Karpas-422 (cell line): ENCODE data around the gene FAM169A. TPM values are rescaled to one million over a fixed set of nuclear protein-coding genes. Genes with fewer than 3 reads are reported as not detected.

Source experiments
- DNase-seq: peaks from one replicate; pipeline ENCODE4 v3.0.0-alpha.2; 2015
- H2AFZ ChIP-seq: fragments of 200-600 bp; sonication (generic); 2 replicates; pipeline ENCODE4 v1.6.1; 2014; ENCODE audit warnings: antibody characterized with exemption, low read length, mixed read lengths
- H3K27ac ChIP-seq: fragments of 200-600 bp; sonication (generic); 2 replicates; pipeline ENCODE4 v1.5.1; 2014; ENCODE audit warnings: mild to moderate bottlenecking, low read length, moderate library complexity
- H3K27me3 ChIP-seq: fragments of 200-600 bp; sonication (generic); 2 replicates; pipeline ENCODE4 v1.6.1; 2014; ENCODE audit warnings: low read length, mixed read lengths
- H3K36me3 ChIP-seq: fragments of 200-600 bp; sonication (generic); 2 replicates; pipeline ENCODE4 v1.6.1; 2014; ENCODE audit warnings: low read length, mixed read lengths; ENCODE audit not compliant: insufficient read depth
- H3K4me1 ChIP-seq: fragments of 200-600 bp; sonication (generic); 2 replicates; pipeline ENCODE4 v1.6.1; 2014; ENCODE audit warnings: mild to moderate bottlenecking, low read length, mixed read lengths
- H3K4me2 ChIP-seq: fragments of 200-600 bp; sonication (generic); 2 replicates; pipeline ENCODE4 v1.6.1; 2014; ENCODE audit warnings: low read length, low read depth, mild to moderate bottlenecking; ENCODE audit not compliant: poor library complexity, severe bottlenecking
- H3K4me3 ChIP-seq: fragments of 200-600 bp; sonication (generic); 2 replicates; pipeline ENCODE4 v1.5.1; 2014; ENCODE audit warnings: mild to moderate bottlenecking, antibody characterized with exemption, low read length, mixed read lengths
- H3K79me2 ChIP-seq: fragments of 200-600 bp; sonication (generic); 2 replicates; pipeline ENCODE4 v1.6.1; 2014; ENCODE audit warnings: mild to moderate bottlenecking, low read length, mixed read lengths
- H3K9ac ChIP-seq: fragments of 200-600 bp; sonication (generic); 2 replicates; pipeline ENCODE4 v1.6.0; 2014; ENCODE audit warnings: low read length
- H3K9me2 ChIP-seq: fragments of 200-600 bp; sonication (generic), shearing (Covaris generic); replicated peaks from 2 replicates; pipeline ENCODE4 v1.6.0; 2014; ENCODE audit warnings: mild to moderate bottlenecking, low read length, moderate library complexity; ENCODE audit not compliant: insufficient read depth
- H3K9me3 ChIP-seq: fragments of 300-700, 200-600 bp; sonication (generic); 2 replicates; pipeline ENCODE4 v1.6.1; 2014; ENCODE audit warnings: low read length, mixed read lengths
- H4K20me1 ChIP-seq: fragments of 200-600 bp; sonication (generic); 2 replicates; pipeline ENCODE4 v1.6.1; 2014; ENCODE audit warnings: mild to moderate bottlenecking, antibody characterized with exemption, low read length, low read depth; ENCODE audit not compliant: insufficient read depth
- total RNA-seq: library from RNA; depleted of rRNA; stranded (reverse); fragments of >200 nt; shearing (Covaris generic); gene quantifications from 2 replicates; pipeline ENCODE4 v1.2.3, GENCODE V29; 2014; ENCODE audit warnings: low replicate concordance

The FAM169A gene
- total RNA-seq, 1 experiment from 2014 or later = not detected

DNA sequence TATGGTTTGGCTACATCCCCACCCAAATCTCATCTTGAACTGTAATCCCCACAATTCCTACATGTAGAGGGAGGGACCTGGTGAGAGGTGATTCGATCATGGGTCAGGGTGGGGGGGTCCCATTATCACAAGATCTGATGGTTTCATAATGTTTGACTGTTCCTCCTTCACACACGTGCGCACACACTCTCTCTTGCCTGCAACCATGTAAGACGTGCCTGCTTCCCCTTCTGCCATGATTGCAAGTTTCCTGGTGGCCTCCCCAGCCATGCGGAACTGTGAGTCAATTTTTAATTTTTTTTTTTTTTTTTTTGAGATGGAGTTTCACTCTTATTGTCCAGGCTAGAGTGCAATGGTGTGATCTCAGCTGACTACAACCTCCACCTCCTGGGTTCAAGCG, 27.0 kb downstream of the FAM169A start:
- Histone ChIP-seq H3K4me2 (no peak overlapping the region), H3K9ac (no peak overlapping the region), H3K9me3 (no peaks in the 10 kb centered on the region), H2AFZ (no peak overlapping the region), H3K4me1 (no peaks in the 10 kb centered on the region), H3K27ac (no peak overlapping the region), H3K4me3 (no peak overlapping the region), H3K27me3 (no peaks in the 10 kb centered on the region), H3K36me3 (no peaks in the 10 kb centered on the region), H3K79me2 (no peaks in the 10 kb centered on the region), H4K20me1 (no peaks in the 10 kb centered on the region), H3K9me2 (no peaks in the 10 kb centered on the region)
- no peak for DNase-seq

DNA sequence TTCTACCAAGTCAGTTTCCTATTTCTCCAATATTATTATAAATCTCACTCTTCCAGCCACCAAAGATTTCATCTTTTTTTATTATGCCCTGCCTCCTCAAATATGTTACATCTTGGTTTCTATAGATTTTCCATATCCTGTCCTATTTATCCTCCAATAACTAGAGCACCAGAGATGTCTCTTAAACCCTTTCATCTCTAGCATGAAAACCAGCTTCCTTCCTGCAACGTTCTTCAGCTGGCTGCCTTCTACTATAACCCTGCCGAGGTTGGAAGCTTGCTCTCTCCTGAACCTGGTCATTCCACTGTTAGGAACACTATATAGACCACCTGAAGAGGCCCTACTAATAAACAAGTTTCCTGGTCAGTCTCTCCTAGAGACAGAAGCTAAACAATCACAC, 27.9 kb downstream of the FAM169A start:
- Histone ChIP-seq H3K9me3 (no peaks in the 10 kb centered on the region), H4K20me1 (no peaks in the 10 kb centered on the region), H3K9me2 (no peaks in the 10 kb centered on the region), H3K27me3 (no peaks in the 10 kb centered on the region), H2AFZ (no peak overlapping the region), H3K9ac (no peak overlapping the region), H3K36me3 (no peaks in the 10 kb centered on the region), H3K4me2 (no peak overlapping the region), H3K79me2 (no peaks in the 10 kb centered on the region), H3K4me3 (no peak overlapping the region), H3K4me1 (no peaks in the 10 kb centered on the region), H3K27ac (no peak overlapping the region)
- DNase-seq = no peak

DNA sequence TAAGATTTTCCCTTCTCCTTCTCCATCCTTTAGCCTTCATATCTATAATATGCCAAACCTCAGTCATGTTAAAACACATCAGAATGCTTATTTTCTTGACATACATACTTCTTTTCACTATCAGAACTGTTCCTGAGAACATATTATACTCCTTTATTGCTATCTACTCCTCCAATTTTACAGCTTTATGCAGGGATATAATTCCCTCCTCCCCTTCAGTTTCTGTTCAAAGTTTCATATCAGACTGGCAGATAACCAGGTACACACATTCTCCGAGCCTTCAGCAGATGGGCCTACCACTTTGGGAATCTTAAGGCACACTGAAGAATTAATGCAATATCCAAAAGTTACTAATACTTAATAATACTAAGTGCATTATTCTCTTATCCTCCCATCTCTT, 29.1 kb downstream of the FAM169A start:
- no peak overlapping the region for H3K27ac ChIP-seq
- H3K36me3 ChIP-seq = no peaks in the 10 kb centered on the region
- H3K79me2 ChIP-seq = no peaks in the 10 kb centered on the region
- H3K27me3 ChIP-seq = no peaks in the 10 kb centered on the region
- no peak overlapping the region for H3K4me3 ChIP-seq
- no peak overlapping the region for H3K9ac ChIP-seq
- H3K9me2 ChIP-seq = no peaks in the 10 kb centered on the region
- no peaks in the 10 kb centered on the region for H3K4me1 ChIP-seq
- H4K20me1 ChIP-seq = no peaks in the 10 kb centered on the region
- no peak overlapping the region for H2AFZ ChIP-seq
- H3K9me3 ChIP-seq = no peaks in the 10 kb centered on the region
- DNase-seq = no peak
- no peak overlapping the region for H3K4me2 ChIP-seq

DNA sequence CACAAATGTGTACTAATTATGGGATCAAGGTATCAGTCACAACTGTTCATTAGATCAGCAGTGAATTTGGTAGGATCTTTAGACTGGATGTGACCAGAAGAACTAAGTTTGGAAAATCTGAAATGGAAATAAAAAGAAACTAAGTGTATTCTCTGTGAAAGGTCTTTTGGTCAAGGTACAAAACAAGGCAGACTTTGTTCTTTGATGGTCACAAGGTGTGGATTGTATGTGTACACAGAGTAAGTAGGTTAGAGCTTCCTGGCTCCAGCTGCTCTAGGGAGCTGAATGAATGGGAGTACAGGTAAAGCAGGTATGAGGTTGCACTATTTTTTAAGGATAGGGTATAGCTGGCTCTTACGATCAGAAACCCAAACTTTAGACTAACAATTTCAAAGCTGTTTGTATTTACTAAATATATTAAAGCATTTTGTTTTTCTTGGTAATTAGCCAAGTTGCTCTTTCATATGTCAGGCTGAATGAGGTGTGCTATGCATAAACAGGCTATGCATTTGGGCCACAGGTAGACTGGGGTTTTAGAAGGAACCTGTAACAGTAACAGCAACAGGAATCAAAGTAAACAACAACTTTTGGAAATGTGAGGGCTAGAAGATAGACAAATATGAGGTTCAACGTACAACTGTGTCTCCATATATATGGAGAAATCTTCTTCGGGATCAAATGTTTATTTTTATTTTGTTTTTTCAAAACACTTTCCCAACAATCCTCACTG, 32.5 kb downstream of the FAM169A start:
- Histone ChIP-seq H3K27ac (no peak overlapping the region), H2AFZ (no peak overlapping the region), H3K9me3 (no peaks in the 10 kb centered on the region), H3K36me3 (no peaks in the 10 kb centered on the region), H3K79me2 (no peaks in the 10 kb centered on the region), H3K4me1 (no peaks in the 10 kb centered on the region), H3K27me3 (no peaks in the 10 kb centered on the region), H3K4me2 (no peak overlapping the region), H3K4me3 (no peak overlapping the region), H3K9ac (no peak overlapping the region), H4K20me1 (no peaks in the 10 kb centered on the region), H3K9me2 (no peaks in the 10 kb centered on the region)
- no peak for DNase-seq

DNA sequence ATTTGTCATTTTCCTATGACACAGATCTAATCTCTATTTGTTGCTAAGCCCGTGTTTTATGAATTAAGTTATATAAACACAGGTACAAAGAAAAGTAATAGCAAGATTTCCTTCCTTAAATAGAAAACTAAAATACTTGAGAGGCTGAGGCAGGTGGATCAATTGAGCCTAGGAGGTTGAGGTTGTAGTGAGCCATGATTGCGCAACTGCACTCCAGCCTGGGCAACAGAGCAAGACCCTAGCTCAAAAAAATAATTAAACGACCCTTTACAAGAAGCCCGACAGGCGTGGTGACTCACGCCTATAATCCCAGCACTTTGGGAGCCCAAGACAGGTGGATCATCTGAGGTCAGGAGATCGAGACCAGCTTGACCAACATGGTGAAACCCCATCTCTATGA, 36.8 kb downstream of the FAM169A start:
- Histone ChIP-seq H3K27ac (no peak overlapping the region), H3K4me3 (no peak overlapping the region), H3K27me3 (no peaks in the 10 kb centered on the region), H3K79me2 (no peaks in the 10 kb centered on the region), H3K9me2 (no peaks in the 10 kb centered on the region), H3K4me1 (no peaks in the 10 kb centered on the region), H3K9me3 (no peaks in the 10 kb centered on the region), H3K4me2 (no peak overlapping the region), H3K9ac (no peak overlapping the region), H4K20me1 (no peaks in the 10 kb centered on the region), H3K36me3 (no peaks in the 10 kb centered on the region), H2AFZ (no peak overlapping the region)
- no peak for DNase-seq

DNA sequence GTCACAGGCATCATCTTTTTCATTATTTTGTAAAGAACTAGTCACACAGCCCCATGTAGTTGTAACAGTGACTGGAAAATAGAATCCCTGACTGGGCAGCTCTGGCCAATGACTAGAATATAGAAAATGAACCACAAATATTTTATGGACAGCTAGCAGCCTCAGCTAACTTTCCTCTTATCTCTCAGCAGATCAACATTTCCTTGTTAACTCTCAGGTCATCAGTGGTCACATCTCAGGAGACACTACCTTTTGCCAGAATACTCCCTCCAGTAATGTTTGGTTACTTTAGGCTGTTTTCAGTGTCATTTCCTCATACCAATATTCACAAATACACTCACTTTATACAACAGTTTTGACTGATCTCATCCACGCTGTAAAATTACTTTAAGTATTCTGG, 43.9 kb downstream of the FAM169A start:
- H2AFZ ChIP-seq = no peak overlapping the region
- no peak overlapping the region for H3K4me3 ChIP-seq
- H3K79me2 ChIP-seq = no peaks in the 10 kb centered on the region
- H3K27me3 ChIP-seq = no peaks in the 10 kb centered on the region
- H3K27ac ChIP-seq = no peak overlapping the region
- no peaks in the 10 kb centered on the region for H3K9me3 ChIP-seq
- no peak overlapping the region for H3K9ac ChIP-seq
- no peaks in the 10 kb centered on the region for H3K36me3 ChIP-seq
- no peak for DNase-seq
- H4K20me1 ChIP-seq = no peaks in the 10 kb centered on the region
- no peaks in the 10 kb centered on the region for H3K4me1 ChIP-seq
- no peaks in the 10 kb centered on the region for H3K9me2 ChIP-seq
- H3K4me2 ChIP-seq = no peak overlapping the region

DNA sequence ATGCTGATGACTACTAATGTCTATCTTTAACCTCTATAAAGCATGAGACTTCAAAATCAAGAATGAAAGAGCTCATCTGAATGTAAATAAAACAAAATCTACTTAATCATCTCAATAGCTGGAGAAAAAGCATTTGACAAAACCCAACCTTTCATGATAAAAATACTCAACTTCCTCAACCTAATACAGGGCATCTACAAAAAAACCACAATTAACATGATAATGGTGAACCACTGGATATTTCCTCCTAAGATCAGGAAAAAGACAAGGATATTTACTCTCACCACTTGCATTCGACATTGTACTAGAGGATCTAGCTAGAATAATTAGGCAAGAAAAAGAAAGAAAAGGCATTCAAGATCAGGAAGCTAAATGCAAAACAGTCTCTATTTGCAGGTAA, 49.3 kb downstream of the FAM169A start:
- Histone ChIP-seq H2AFZ (no peak overlapping the region), H3K9me2 (no peaks in the 10 kb centered on the region), H3K9ac (no peak overlapping the region), H3K27ac (no peak overlapping the region), H3K79me2 (no peaks in the 10 kb centered on the region), H3K4me3 (no peak overlapping the region), H3K36me3 (no peaks in the 10 kb centered on the region), H3K4me2 (no peak overlapping the region), H3K27me3 (no peaks in the 10 kb centered on the region), H3K4me1 (no peaks in the 10 kb centered on the region), H3K9me3 (no peaks in the 10 kb centered on the region), H4K20me1 (no peaks in the 10 kb centered on the region)
- DNase-seq = no peak

DNA sequence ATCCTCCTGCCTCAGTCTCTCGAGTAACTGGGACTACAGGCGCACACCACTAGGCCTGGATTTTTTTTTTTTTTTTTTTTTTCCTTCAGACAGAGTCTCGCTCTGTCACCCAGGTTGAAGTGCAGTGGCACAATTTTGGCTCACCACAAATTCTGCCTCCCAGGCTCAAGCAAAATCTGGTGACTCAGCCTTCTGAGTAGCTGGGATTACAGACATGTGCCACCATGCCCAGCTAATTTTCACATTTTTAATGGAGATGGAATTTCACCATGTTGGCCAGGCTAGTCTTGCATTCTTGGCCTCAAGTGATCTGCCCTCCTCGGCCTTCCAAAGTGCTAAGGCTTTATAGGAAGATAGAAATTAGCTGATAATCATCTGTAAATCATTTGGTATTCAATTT, 55.3 kb downstream of the FAM169A start:
- no peaks in the 10 kb centered on the region for H4K20me1 ChIP-seq
- DNase-seq = no peak
- H3K27ac ChIP-seq = no peak overlapping the region
- H3K79me2 ChIP-seq = no peaks in the 10 kb centered on the region
- no peak overlapping the region for H3K9ac ChIP-seq
- no peaks in the 10 kb centered on the region for H3K9me3 ChIP-seq
- no peaks in the 10 kb centered on the region for H3K36me3 ChIP-seq
- H3K27me3 ChIP-seq = no peaks in the 10 kb centered on the region
- H3K4me3 ChIP-seq = no peak overlapping the region
- H3K4me1 ChIP-seq = no peaks in the 10 kb centered on the region
- H3K4me2 ChIP-seq = no peak overlapping the region
- no peak overlapping the region for H2AFZ ChIP-seq
- H3K9me2 ChIP-seq = no peaks in the 10 kb centered on the region
